Measurements from ENCODE around the gene AFG3L2.

AFG3L2 gene

DNA sequence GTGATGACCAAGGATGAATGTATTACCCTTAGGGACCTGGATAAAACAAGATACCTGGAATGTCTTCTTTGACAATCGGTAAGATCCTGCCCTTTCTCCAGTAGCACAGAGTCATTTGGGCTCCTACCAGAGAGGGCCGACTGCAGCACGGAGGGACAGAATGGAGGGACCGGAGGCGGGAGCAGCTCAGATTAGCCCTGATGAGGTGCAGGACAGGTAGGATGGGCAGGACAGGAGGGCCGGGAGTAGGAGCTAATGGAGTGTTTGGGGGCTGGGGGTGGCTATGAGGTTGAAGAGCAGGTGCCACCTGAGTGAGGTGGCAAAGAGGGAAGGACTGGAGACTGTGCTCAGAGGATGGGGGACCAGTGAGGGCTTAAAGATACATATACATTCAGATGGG, 20.8 kb upstream of the AFG3L2 start:
- peaks cover 0 to 1% of the 10 kb centered on the region in 2 donors for H3K4me1 ChIP-seq (ENCODE audit: control insufficient read depth in 2 of 2, insufficient read depth in 1 of 2, low read depth in 1 of 2, low read length in 2 of 2)
- no peak for DNase-seq (ENCODE audit: low spot score)
- H2BK5ac ChIP-seq (ENCODE audit: low read length), result no peak overlapping the region
- H3K9me3 ChIP-seq (replicated peaks in 1 of 2; ENCODE audit: control insufficient read depth in 2 of 2, insufficient read depth in 1 of 2, low read depth in 1 of 2, low read length in 2 of 2), result no peaks in the 10 kb centered on the region
- no peak overlapping the region for H2AFZ ChIP-seq (ENCODE audit: low read length)
- H2BK15ac ChIP-seq (ENCODE audit: low read length), result peak overlapping the region; percentile 7
- H3K14ac ChIP-seq (ENCODE audit: low read length), result no peak overlapping the region
- H3K4ac ChIP-seq (ENCODE audit: low read length), result no peak overlapping the region
- peak overlapping the region; percentile 81 for H3K23ac ChIP-seq (ENCODE audit: low read depth, low read length, poor library complexity)
- WGBS, 2 donors (ENCODE audit: extremely low coverage in 2 of 2, insufficient read length in 2 of 2, insufficient replicate concordance in 1 of 2), result no CpG with 5 or more reads among the region's 6 CpGs
- H3K4me2 ChIP-seq (ENCODE audit: insufficient read depth, low read length, poor library complexity, severe bottlenecking), result no peak overlapping the region
- no peaks in the 10 kb centered on the region for H3K79me1 ChIP-seq (ENCODE audit: low read depth, low read length)
- no peak overlapping the region for H2BK12ac ChIP-seq (ENCODE audit: low read length)
- H3K27me3 ChIP-seq (ENCODE audit: control insufficient read depth in 3 of 3, insufficient read depth in 3 of 3, low read depth in 1 of 3, low read length in 3 of 3), result peaks cover 0 to 4% (median 0%) of the 10 kb centered on the region in 3 experiments
- H4K8ac ChIP-seq (ENCODE audit: low read depth, low read length), result no peak overlapping the region
- H3K4me3 ChIP-seq (ENCODE audit: low read length in 2 of 2), result no peak overlapping the region
- no peak overlapping the region for H2AK5ac ChIP-seq (ENCODE audit: low read depth, low read length)
- H3K27ac ChIP-seq (replicated peaks; ENCODE audit: low read length), result no peak overlapping the region
- H3K9ac ChIP-seq (ENCODE audit: low read depth, low read length, poor library complexity), result peak overlapping the region; percentile 24
- no peak overlapping the region for H2BK120ac ChIP-seq (ENCODE audit: low read depth, low read length)
- H4K91ac ChIP-seq (ENCODE audit: low read depth, low read length, poor library complexity), result no peak overlapping the region
- no peaks in the 10 kb centered on the region for H3K36me3 ChIP-seq (replicated peaks in 1 of 2; ENCODE audit: control insufficient read depth in 2 of 2, insufficient read depth in 2 of 2, low read length in 2 of 2)
- peak overlapping the region; percentile 32 for H3K18ac ChIP-seq (ENCODE audit: low read length)

DNA sequence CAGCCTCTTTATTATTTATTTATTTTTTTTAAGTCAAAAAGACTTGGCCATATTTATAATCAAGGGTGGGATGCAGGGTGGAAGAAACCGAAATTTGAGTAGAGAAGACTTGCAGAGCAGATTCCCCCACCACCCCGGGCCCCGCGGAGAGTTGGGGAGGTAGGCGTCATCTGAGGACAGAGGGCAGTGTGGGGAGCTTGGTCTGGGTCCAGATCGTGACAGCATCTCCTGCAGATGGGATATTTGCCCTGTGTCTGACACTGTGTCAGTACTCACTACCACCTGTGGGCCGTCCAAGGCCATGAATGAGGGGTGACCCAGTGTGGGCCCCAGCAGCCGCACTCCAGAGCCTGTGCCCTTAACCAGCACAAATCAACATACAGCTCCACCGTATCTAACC, 20.2 kb upstream of the AFG3L2 start:
- H3K14ac ChIP-seq (ENCODE audit: low read length), result no peak overlapping the region
- no peaks in the 10 kb centered on the region for H3K36me3 ChIP-seq (replicated peaks in 1 of 2; ENCODE audit: control insufficient read depth in 2 of 2, insufficient read depth in 2 of 2, low read length in 2 of 2)
- H3K4me1 ChIP-seq (ENCODE audit: control insufficient read depth in 2 of 2, insufficient read depth in 1 of 2, low read depth in 1 of 2, low read length in 2 of 2), result peaks cover 0 to 1% of the 10 kb centered on the region in 2 donors
- H2BK12ac ChIP-seq (ENCODE audit: low read length), result no peak overlapping the region
- H2AFZ ChIP-seq (ENCODE audit: low read length), result no peak overlapping the region
- H3K27me3 ChIP-seq (ENCODE audit: control insufficient read depth in 3 of 3, insufficient read depth in 3 of 3, low read depth in 1 of 3, low read length in 3 of 3), result peaks cover 0 to 4% (median 0%) of the 10 kb centered on the region in 3 experiments
- H2BK120ac ChIP-seq (ENCODE audit: low read depth, low read length), result no peak overlapping the region
- peak overlapping the region; percentile 24 for H3K9ac ChIP-seq (ENCODE audit: low read depth, low read length, poor library complexity)
- H3K4me2 ChIP-seq (ENCODE audit: insufficient read depth, low read length, poor library complexity, severe bottlenecking), result no peak overlapping the region
- H4K8ac ChIP-seq (ENCODE audit: low read depth, low read length), result no peak overlapping the region
- no peak overlapping the region for H2BK5ac ChIP-seq (ENCODE audit: low read length)
- no peaks in the 10 kb centered on the region for H3K79me1 ChIP-seq (ENCODE audit: low read depth, low read length)
- H3K9me3 ChIP-seq (replicated peaks in 1 of 2; ENCODE audit: control insufficient read depth in 2 of 2, insufficient read depth in 1 of 2, low read depth in 1 of 2, low read length in 2 of 2), result no peaks in the 10 kb centered on the region
- no peak overlapping the region for H3K27ac ChIP-seq (replicated peaks; ENCODE audit: low read length)
- H2AK5ac ChIP-seq (ENCODE audit: low read depth, low read length), result no peak overlapping the region
- no peak overlapping the region for H3K4me3 ChIP-seq (ENCODE audit: low read length in 2 of 2)
- no peak for DNase-seq (ENCODE audit: low spot score)
- H4K91ac ChIP-seq (ENCODE audit: low read depth, low read length, poor library complexity), result no peak overlapping the region
- no peak overlapping the region for H3K4ac ChIP-seq (ENCODE audit: low read length)
- peak overlapping the region; percentile 48 for H3K18ac ChIP-seq (ENCODE audit: low read length)
- no peak overlapping the region for H2BK15ac ChIP-seq (ENCODE audit: low read length)
- no CpG with 5 or more reads among the region's 9 CpGs for WGBS, 2 donors (ENCODE audit: extremely low coverage in 2 of 2, insufficient read length in 2 of 2, insufficient replicate concordance in 1 of 2)
- no peak overlapping the region for H3K23ac ChIP-seq (ENCODE audit: low read depth, low read length, poor library complexity)

DNA sequence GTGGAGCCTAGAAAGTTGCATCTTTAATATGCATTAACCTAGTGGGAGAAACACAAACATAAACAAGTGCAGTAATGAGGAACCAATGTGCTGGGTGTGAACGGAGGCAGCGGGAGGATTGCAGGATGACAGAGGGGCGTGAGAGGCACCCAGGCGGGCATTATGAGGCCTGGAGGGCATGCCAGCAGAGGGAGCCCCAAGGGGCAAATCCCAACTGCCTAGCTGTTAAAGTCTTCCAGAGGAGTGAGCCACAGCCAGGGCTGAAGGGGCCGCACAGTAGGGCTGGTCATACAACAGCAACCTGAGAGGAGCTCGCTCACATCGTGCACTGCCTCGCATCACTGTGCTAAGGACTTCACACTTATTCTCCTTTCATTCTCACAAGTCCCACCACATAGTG, 17.4 kb upstream of the AFG3L2 start:
- H2BK12ac ChIP-seq (ENCODE audit: low read length), result no peak overlapping the region
- no peak overlapping the region for H3K9ac ChIP-seq (ENCODE audit: low read depth, low read length, poor library complexity)
- no peak overlapping the region for H4K8ac ChIP-seq (ENCODE audit: low read depth, low read length)
- H3K4ac ChIP-seq (ENCODE audit: low read length), result no peak overlapping the region
- WGBS, 2 donors (ENCODE audit: extremely low coverage in 2 of 2, insufficient read length in 2 of 2, insufficient replicate concordance in 1 of 2), result no CpG with 5 or more reads among the region's 8 CpGs
- no peak for DNase-seq (ENCODE audit: low spot score)
- no peaks in the 10 kb centered on the region for H3K36me3 ChIP-seq (replicated peaks in 1 of 2; ENCODE audit: control insufficient read depth in 2 of 2, insufficient read depth in 2 of 2, low read length in 2 of 2)
- no peak overlapping the region for H3K14ac ChIP-seq (ENCODE audit: low read length)
- H3K79me1 ChIP-seq (ENCODE audit: low read depth, low read length), result no peaks in the 10 kb centered on the region
- peak overlapping the region; percentile 28 for H3K18ac ChIP-seq (ENCODE audit: low read length)
- H3K4me1 ChIP-seq (ENCODE audit: control insufficient read depth in 2 of 2, insufficient read depth in 1 of 2, low read depth in 1 of 2, low read length in 2 of 2), result peaks cover 0 to 1% of the 10 kb centered on the region in 2 donors
- no peak overlapping the region for H2BK5ac ChIP-seq (ENCODE audit: low read length)
- H3K9me3 ChIP-seq (replicated peaks in 1 of 2; ENCODE audit: control insufficient read depth in 2 of 2, insufficient read depth in 1 of 2, low read depth in 1 of 2, low read length in 2 of 2), result no peaks in the 10 kb centered on the region
- H2BK15ac ChIP-seq (ENCODE audit: low read length), result no peak overlapping the region
- H2BK120ac ChIP-seq (ENCODE audit: low read depth, low read length), result no peak overlapping the region
- H2AFZ ChIP-seq (ENCODE audit: low read length), result no peak overlapping the region
- H3K23ac ChIP-seq (ENCODE audit: low read depth, low read length, poor library complexity), result no peak overlapping the region
- no peak overlapping the region for H4K91ac ChIP-seq (ENCODE audit: low read depth, low read length, poor library complexity)
- peak overlapping the region; percentile 75 for H2AK5ac ChIP-seq (ENCODE audit: low read depth, low read length)
- H3K4me2 ChIP-seq (ENCODE audit: insufficient read depth, low read length, poor library complexity, severe bottlenecking), result no peak overlapping the region
- H3K27ac ChIP-seq (replicated peaks; ENCODE audit: low read length), result no peak overlapping the region
- H3K27me3 ChIP-seq (ENCODE audit: control insufficient read depth in 3 of 3, insufficient read depth in 3 of 3, low read depth in 1 of 3, low read length in 3 of 3), result no peaks in the 10 kb centered on the region
- no peak overlapping the region for H3K4me3 ChIP-seq (ENCODE audit: low read length in 2 of 2)

DNA sequence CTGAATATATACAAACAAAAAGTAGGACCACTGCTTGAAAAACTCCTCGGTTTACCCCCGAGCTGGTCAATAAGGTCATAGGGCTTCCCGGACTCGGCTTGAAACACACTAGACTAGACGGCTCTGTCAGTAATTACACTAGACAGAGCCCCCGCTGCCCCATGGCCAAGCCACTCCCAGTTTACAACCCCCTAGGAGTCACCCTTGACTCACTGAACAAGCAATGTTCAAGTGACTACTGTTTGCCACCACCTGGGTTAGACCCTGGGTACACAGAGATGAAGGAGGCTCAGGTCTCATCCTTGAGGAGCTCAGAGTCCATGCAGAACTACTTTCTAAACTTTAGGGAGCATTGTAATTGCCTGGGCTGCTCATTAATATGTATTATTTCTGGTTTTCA, 17.0 kb upstream of the AFG3L2 start:
- Histone ChIP-seq H3K27ac (replicated peaks; ENCODE audit: low read length) (no peak overlapping the region), H2BK12ac (ENCODE audit: low read length) (no peak overlapping the region), H3K36me3 (replicated peaks in 1 of 2; ENCODE audit: control insufficient read depth in 2 of 2, insufficient read depth in 2 of 2, low read length in 2 of 2) (no peaks in the 10 kb centered on the region), H2BK15ac (ENCODE audit: low read length) (no peak overlapping the region), H3K23ac (ENCODE audit: low read depth, low read length, poor library complexity) (no peak overlapping the region), H2BK5ac (ENCODE audit: low read length) (no peak overlapping the region), H2AFZ (ENCODE audit: low read length) (no peak overlapping the region), H3K9ac (ENCODE audit: low read depth, low read length, poor library complexity) (no peak overlapping the region), H3K14ac (ENCODE audit: low read length) (no peak overlapping the region), H3K9me3 (replicated peaks in 1 of 2; ENCODE audit: control insufficient read depth in 2 of 2, insufficient read depth in 1 of 2, low read depth in 1 of 2, low read length in 2 of 2) (no peaks in the 10 kb centered on the region), H3K4me3 (ENCODE audit: low read length in 2 of 2) (no peak overlapping the region), H4K8ac (ENCODE audit: low read depth, low read length) (no peak overlapping the region), H2BK120ac (ENCODE audit: low read depth, low read length) (no peak overlapping the region), H4K91ac (ENCODE audit: low read depth, low read length, poor library complexity) (no peak overlapping the region), H2AK5ac (ENCODE audit: low read depth, low read length) (no peak overlapping the region), H3K4ac (ENCODE audit: low read length) (no peak overlapping the region), H3K18ac (ENCODE audit: low read length) (no peak overlapping the region), H3K4me1 (ENCODE audit: control insufficient read depth in 2 of 2, insufficient read depth in 1 of 2, low read depth in 1 of 2, low read length in 2 of 2) (peaks cover 0 to 1% of the 10 kb centered on the region in 2 donors), H3K27me3 (ENCODE audit: control insufficient read depth in 3 of 3, insufficient read depth in 3 of 3, low read depth in 1 of 3, low read length in 3 of 3) (no peaks in the 10 kb centered on the region), H3K4me2 (ENCODE audit: insufficient read depth, low read length, poor library complexity, severe bottlenecking) (no peak overlapping the region), H3K79me1 (ENCODE audit: low read depth, low read length) (no peaks in the 10 kb centered on the region)
- WGBS, 2 donors (ENCODE audit: extremely low coverage in 2 of 2, insufficient read length in 2 of 2, insufficient replicate concordance in 1 of 2), result no CpG with 5 or more reads among the region's 6 CpGs
- DNase-seq (ENCODE audit: low spot score), result no peak

Data from neuronal stem cell (in vitro differentiated cells).